Endodermal cell (in vitro differentiated cells): ENCODE data around the gene TMCO4. TPM values are rescaled to one million over a fixed set of nuclear protein-coding genes. Genes with fewer than 3 reads are reported as not detected.

ENCODE experiments used
- DNase-seq: peaks from one replicate; pipeline ENCODE4 v3.0.0-alpha.2; 2017
- H3K27ac ChIP-seq: 2 replicates; pipeline ENCODE4 v1.5.1; 2013; ENCODE audit warnings: mild to moderate bottlenecking, low read depth, low read length, moderate library complexity
- H3K27me3 ChIP-seq: 2 replicates; pipeline ENCODE4 v1.6.1; 2013; ENCODE audit warnings: mild to moderate bottlenecking, low read length, moderate library complexity; ENCODE audit not compliant: insufficient read depth, control insufficient read depth, poor library complexity, severe bottlenecking
- H3K36me3 ChIP-seq: 2 replicates; pipeline ENCODE4 v1.7.0; 2013; ENCODE audit warnings: mild to moderate bottlenecking, low read length, moderate library complexity; ENCODE audit not compliant: control insufficient read depth, insufficient read depth
- H3K4me1 ChIP-seq: one replicate; pipeline ENCODE4 v1.7.0; 2013; ENCODE audit warnings: low read length; ENCODE audit not compliant: control insufficient read depth, insufficient read depth
- H3K4me3 ChIP-seq: 2 replicates; pipeline ENCODE4 v1.5.1; 2013; ENCODE audit warnings: mild to moderate bottlenecking, low read length, moderate library complexity
- H3K9ac ChIP-seq: 2 replicates; pipeline ENCODE4 v1.6.1; 2013; ENCODE audit warnings: mild to moderate bottlenecking, low read length, moderate library complexity; ENCODE audit not compliant: poor library complexity, severe bottlenecking; ENCODE audit errors: extremely low read depth
- H3K9me3 ChIP-seq: 2 replicates; pipeline ENCODE4 v1.6.1; 2013; ENCODE audit warnings: mild to moderate bottlenecking, low read length, moderate library complexity; ENCODE audit not compliant: control insufficient read depth
- H3K27ac Mint-ChIP-seq: 2 replicates; pipeline ENCODE4 v1.8.0; 2020; ENCODE audit warnings: mixed read lengths
- H3K27me3 Mint-ChIP-seq: 2 replicates; pipeline ENCODE4 v1.8.0; 2021; ENCODE audit warnings: mild to moderate bottlenecking, mixed read lengths; ENCODE audit not compliant: insufficient read depth
- H3K36me3 Mint-ChIP-seq: 2 replicates; pipeline ENCODE4 v1.8.0; 2020; ENCODE audit warnings: low read depth, mixed read lengths
- H3K4me1 Mint-ChIP-seq: 2 replicates; pipeline ENCODE4 v1.8.0; 2020; ENCODE audit warnings: mixed read lengths
- H3K4me3 Mint-ChIP-seq: 2 replicates; pipeline ENCODE4 v1.8.0; 2020; ENCODE audit warnings: mild to moderate bottlenecking, moderate library complexity, mixed read lengths
- H3K9me3 Mint-ChIP-seq: 2 replicates; pipeline ENCODE4 v1.8.0; 2020; ENCODE audit warnings: mild to moderate bottlenecking, mixed read lengths
- CTCF ChIP-seq: fragments of 200-600 bp; sonication (generic); conservative IDR thresholded peaks from 2 replicates; pipeline ENCODE4 v1.5.0; 2021; ENCODE audit warnings: antibody characterized with exemption, mild to moderate bottlenecking
- WGBS, 2 experiments: methylation state at CpG; one replicate each; pipeline versions ENCODE4 v1.1.5 to v1.1.7; 2013; ENCODE audit warnings: missing lambda C conversion rate in 2 of 2, mixed read lengths in 1 of 2; ENCODE audit not compliant: insufficient coverage in 1 of 2, insufficient read length in 1 of 2; 5-methylcytosine and 5-hydroxymethylcytosine counted together
- total RNA-seq, 2 donors: library from RNA; stranded (reverse); fragmentation: NEBNext Ultra II Directional in 1 of 2; extraction: Animal tissue kit (Norgen Biotek cat#: 25700) in 1 of 2; gene quantifications; 2 replicates in 1 of 2; 3 replicates in 1 of 2; pipeline ENCODE4 v1.2.1, GENCODE V29; 2021

The TMCO4 gene
- total RNA-seq, 2 donors from 2014 or later, result 6.2 to 6.6 TPM

DNA sequence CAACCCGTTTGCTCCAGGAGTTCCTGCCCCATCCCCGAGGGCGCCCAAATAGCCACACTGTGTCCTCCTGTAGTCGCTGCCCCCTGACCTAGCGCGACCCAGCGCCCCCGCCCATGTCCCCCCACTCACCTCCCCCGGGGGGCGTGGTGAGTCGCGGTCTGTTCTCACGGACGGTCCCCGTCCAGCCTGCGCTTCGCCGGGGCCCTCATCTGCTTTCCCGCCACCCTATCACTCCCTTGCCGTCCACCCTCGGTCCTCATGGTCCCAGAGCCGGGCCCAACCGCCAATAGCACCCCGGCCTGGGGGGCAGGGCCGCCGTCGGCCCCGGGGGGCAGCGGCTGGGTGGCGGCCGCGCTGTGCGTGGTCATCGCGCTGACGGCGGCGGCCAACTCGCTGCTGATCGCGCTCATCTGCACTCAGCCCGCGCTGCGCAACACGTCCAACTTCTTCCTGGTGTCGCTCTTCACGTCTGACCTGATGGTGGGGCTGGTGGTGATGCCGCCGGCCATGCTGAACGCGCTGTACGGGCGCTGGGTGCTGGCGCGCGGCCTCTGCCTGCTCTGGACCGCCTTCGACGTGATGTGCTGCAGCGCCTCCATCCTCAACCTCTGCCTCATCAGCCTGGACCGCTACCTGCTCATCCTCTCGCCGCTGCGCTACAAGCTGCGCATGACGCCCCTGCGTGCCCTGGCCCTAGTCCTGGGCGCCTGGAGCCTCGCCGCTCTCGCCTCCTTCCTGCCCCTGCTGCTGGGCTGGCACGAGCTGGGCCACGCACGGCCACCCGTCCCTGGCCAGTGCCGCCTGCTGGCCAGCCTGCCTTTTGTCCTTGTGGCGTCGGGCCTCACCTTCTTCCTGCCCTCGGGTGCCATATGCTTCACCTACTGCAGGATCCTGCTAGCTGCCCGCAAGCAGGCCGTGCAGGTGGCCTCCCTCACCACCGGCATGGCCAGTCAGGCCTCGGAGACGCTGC is 133.9 kb downstream of the TMCO4 start:
- Mint-ChIP-seq H3K9me3 (no peaks in the 10 kb centered on the region), H3K27me3 (peaks cover 80% of the 10 kb centered on the region), H3K4me3 (peak overlapping the region; percentile 37), H3K27ac (no peak overlapping the region), H3K36me3 (no peaks in the 10 kb centered on the region), H3K4me1 (peaks cover 2% of the 10 kb centered on the region)
- peaks cover 79% of the 10 kb centered on the region for H3K27me3 ChIP-seq
- no peak overlapping the region for H3K9ac ChIP-seq
- TF ChIP-seq CTCF, result peak; percentile 45
- H3K4me1 ChIP-seq, result no peaks in the 10 kb centered on the region
- H3K9me3 ChIP-seq, result no peaks in the 10 kb centered on the region
- no peak overlapping the region for H3K4me3 ChIP-seq
- no peaks in the 10 kb centered on the region for H3K36me3 ChIP-seq
- WGBS, 2 experiments, result 32 to 40% methylated on average over 48 to 84 of the region's 84 CpGs
- H3K27ac ChIP-seq, result no peak overlapping the region
- DNase-seq, result peak; percentile 84

DNA sequence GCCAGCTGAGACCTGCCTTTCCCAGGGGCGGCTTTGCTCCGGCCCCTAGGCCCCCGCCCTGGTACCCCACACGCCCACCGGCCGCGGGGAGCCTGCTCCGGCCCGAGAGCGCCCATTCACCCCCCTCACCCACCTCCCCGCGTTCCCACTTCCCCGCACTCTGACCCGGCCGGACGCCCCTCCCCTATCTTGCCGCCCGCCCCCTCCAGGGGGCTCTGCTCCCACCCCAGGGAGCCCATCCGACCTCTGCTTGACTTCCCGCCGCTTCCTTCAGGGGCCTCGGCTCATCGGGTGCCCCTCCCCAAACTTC is 134.6 kb downstream of the TMCO4 start:
- TF ChIP-seq CTCF, result no peak
- peaks cover 79% of the 10 kb centered on the region for H3K27me3 ChIP-seq
- no peak overlapping the region for H3K27ac ChIP-seq

DNA sequence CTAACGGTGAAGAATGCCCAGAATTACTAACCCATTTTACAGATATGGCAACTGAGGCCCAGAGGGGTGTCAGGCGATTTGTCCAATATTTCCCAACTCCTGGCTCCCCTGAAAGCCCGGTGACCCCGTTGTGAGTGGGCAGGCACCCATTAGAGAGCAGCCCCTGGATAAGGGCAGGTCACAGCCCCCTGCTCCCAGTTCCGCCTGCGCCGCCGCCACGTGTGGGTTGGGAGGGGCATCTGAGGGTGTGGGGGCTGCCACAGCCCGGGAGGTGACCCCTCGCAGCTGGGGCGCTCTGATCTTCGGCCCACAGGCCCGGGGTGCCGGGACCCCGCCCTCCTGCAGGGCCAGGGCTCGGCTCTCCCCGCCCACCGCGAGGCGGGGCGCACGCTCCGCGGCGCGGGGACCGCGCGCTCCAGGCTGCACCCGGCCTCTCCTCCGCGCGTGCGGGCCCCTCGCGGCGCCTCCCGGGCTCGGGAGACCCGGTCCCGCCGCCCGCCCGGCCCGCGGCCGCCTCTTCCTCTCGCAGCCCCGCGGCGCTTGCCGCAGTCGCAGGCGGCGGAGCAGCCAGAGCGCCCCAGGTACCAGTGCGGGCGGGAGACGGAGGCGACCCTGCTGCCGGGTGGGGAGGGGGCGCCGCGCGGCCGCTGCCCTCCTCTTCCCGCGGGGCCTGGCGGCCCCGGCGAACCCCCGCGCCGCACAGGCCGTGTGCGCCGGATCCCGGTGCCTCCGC is 135.1 kb downstream of the TMCO4 start, which contains the start of gene HTR6:
TSS of gene HTR6 (plus strand) at position 423 of the 733 bp plus-strand sequence. CDS start 879 bp downstream, outside the sequence.
- no peak within 1 kb of the TSS for H3K4me3 ChIP-seq
- H3K4me1 Mint-ChIP-seq, result peaks cover 9% of the 10 kb centered on the region
- no peak within 1 kb of the TSS for H3K27ac ChIP-seq
- peaks cover 78% of the 10 kb centered on the region for H3K27me3 ChIP-seq
- H3K4me3 Mint-ChIP-seq, result peak within 1 kb of the TSS; percentile 37
- no peak for DNase-seq
- peaks cover 77% of the 10 kb centered on the region for H3K27me3 Mint-ChIP-seq
- no peaks in the 10 kb centered on the region for H3K36me3 Mint-ChIP-seq
- H3K36me3 ChIP-seq, result no peaks in the 10 kb centered on the region
- H3K9me3 Mint-ChIP-seq, result no peaks in the 10 kb centered on the region
- peaks cover 4% of the 10 kb centered on the region for H3K4me1 ChIP-seq
- H3K9ac ChIP-seq, result no peak within 1 kb of the TSS
- no peak within 1 kb of the TSS for H3K27ac Mint-ChIP-seq
- H3K9me3 ChIP-seq, result no peaks in the 10 kb centered on the region
- WGBS, 2 experiments, result 6 to 31% methylated on average over 9 to 80 of the region's 80 CpGs
- no peak for TF ChIP-seq CTCF

More for the DNA sequence above, 134.6 kb downstream of the TMCO4 start:
- Histone ChIP-seq H3K4me3 (no peak overlapping the region), H3K4me1 (peaks cover 4% of the 10 kb centered on the region), H3K36me3 (no peaks in the 10 kb centered on the region), H3K9me3 (no peaks in the 10 kb centered on the region), H3K9ac (no peak overlapping the region)
- DNase-seq, result no peak
- no peak overlapping the region for H3K27ac Mint-ChIP-seq
- no peaks in the 10 kb centered on the region for H3K36me3 Mint-ChIP-seq
- peaks cover 8% of the 10 kb centered on the region for H3K4me1 Mint-ChIP-seq
- H3K4me3 Mint-ChIP-seq, result peak overlapping the region; percentile 37
- H3K9me3 Mint-ChIP-seq, result no peaks in the 10 kb centered on the region
- peaks cover 81% of the 10 kb centered on the region for H3K27me3 Mint-ChIP-seq
- WGBS, 2 experiments, result 0 to 5% methylated on average over 4 to 23 of the region's 23 CpGs
